HG03432 (cell line): Measurements from ENCODE around the gene CRB2.

Experiments
- ATAC-seq: cut with Tn5 transposase; IDR thresholded peaks from one replicate; pipeline ENCODE4 v1.9.1; 2021; ENCODE audit warnings: mild to moderate bottlenecking, moderate library complexity; ENCODE audit not compliant: unreplicated experiment

The CRB2 gene

GRCh38 chr9:123377211-123377971 lies 21.4 kb downstream of the CRB2 start:
- ATAC-seq = no peak

GRCh38 chr9:123378025-123378424 lies 22.0 kb downstream of the CRB2 start:
- no peak for ATAC-seq

GRCh38 chr9:123378956-123379660 lies 23.1 kb downstream of the CRB2 start:
- ATAC-seq = no peak

GRCh38 chr9:123380852-123381705 lies 25.1 kb downstream of the CRB2 start:
- no peak for ATAC-seq

- ATAC-seq = no peak
Observed at GRCh38 chr9:123382653-123383511, 26.9 kb downstream of the CRB2 start.

- ATAC-seq = no peak
Observed at GRCh38 chr9:123383512-123384170, 27.6 kb downstream of the CRB2 start.

GRCh38 chr9:123387686-123388085 lies 31.7 kb downstream of the CRB2 start:
- ATAC-seq = no peak

GRCh38 chr9:123389070-123389469 lies 33.1 kb downstream of the CRB2 start:
- ATAC-seq = no peak

GRCh38 chr9:123389698-123390097 lies 33.7 kb downstream of the CRB2 start:
- ATAC-seq = no peak

GRCh38 chr9:123390337-123391135 lies 34.5 kb downstream of the CRB2 start:
- ATAC-seq = no peak

GRCh38 chr9:123391233-123391632 lies 35.2 kb downstream of the CRB2 start:
- no peak for ATAC-seq

- ATAC-seq = no peak
Observed at GRCh38 chr9:123391946-123392345, 35.9 kb downstream of the CRB2 start.

GRCh38 chr9:123392802-123393201 lies 36.8 kb downstream of the CRB2 start:
- no peak for ATAC-seq

- ATAC-seq = no peak
Observed at GRCh38 chr9:123394291-123395235, 38.6 kb downstream of the CRB2 start.

- ATAC-seq = no peak
Observed at GRCh38 chr9:123395276-123395688, 39.3 kb downstream of the CRB2 start.

GRCh38 chr9:123395689-123396511 lies 39.9 kb downstream of the CRB2 start:
- ATAC-seq = no peak

GRCh38 chr9:123397975-123398374 lies 42.0 kb downstream of the CRB2 start:
- no peak for ATAC-seq
